NCI-H82 treated with DMSO at 0.1 percent for 48 hours (cell line): Measurements from ENCODE around the gene ABHD11.
"Not testable (repeated sequence)": the region's sequence is repeated elsewhere in the genome, so short reads cannot be mapped to it uniquely, and the experiment has no call there.

Experiments
- DNase-seq: peaks from one replicate; lab custom pipeline; 2025; ENCODE audit not compliant: unreplicated experiment; lab: John Stamatoyannopoulos, UW

The ABHD11 gene

DNA sequence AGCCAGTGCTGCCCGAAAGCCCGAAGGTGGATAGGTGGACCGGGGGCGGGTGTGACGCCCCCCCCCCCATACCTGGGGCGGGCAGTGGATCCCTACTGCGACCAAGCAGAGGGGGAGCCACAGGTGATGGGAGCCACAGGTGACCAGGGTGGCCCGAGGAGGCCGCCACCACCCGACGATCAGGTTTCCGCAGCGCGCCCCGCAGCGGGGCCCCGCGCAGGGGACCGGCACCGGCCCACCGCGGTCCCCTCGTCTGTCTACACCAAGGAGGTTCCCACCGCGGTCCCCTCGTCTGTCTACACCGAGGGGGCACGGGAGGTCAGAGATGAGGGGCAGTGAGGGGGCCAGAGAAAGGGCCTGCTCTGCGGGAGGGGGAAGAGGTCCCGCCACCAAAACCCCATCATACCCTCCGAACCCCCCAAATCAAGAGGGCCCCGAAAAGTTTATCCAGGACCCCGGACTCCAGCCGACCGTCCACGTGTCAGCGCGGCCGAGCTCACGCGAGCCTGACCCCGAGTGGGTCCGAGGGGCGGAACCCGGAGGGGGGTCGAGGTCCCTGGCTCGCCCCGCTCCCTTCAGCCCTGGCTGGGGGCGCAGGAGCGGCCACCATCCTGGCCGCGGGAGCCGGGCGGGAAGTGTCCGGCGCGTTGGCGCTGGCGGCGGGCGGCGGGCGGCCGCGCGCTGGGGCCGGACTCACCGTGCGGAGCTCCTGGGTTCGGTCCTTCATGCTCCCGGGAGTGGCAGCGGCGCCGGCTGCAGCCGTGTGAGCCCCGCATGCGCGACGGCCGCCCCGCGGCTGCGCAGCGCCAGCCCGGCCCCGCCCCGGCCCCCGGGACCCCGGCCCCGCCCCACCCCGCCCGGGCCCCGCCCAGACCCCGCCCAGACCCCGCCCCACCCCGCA is 19.4 kb downstream of the ABHD11 start, which contains the start of gene STX1A:
Gene STX1A, minus strand, starts transcription at position 765 of the 901 bp plus-strand sequence. Its CDS starts 38 bp downstream, at position 727.
- no peak for DNase-seq

DNA sequence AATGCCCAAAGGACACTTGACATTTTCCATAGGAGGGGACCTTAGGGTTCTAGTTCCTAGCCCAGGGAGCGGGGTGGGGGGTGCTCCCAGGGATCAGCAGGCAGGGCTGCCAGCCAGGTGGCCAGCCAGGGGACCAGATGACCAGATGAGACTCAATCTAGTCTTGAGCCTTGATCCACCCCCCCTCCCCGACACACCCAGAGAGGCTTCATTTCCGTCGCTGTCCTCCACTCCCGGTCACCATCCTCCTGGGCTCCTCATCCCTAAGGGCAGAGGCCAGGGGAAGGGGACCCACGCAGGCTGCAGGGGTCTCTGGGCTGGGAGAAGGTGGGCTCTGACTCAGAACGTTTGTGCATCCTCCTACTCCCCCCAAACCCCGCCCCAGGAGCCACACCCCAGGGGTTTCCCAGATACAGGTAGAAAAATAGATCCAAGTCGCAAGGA is 20.1 kb downstream of the ABHD11 start:
- DNase-seq, result no peak

DNA sequence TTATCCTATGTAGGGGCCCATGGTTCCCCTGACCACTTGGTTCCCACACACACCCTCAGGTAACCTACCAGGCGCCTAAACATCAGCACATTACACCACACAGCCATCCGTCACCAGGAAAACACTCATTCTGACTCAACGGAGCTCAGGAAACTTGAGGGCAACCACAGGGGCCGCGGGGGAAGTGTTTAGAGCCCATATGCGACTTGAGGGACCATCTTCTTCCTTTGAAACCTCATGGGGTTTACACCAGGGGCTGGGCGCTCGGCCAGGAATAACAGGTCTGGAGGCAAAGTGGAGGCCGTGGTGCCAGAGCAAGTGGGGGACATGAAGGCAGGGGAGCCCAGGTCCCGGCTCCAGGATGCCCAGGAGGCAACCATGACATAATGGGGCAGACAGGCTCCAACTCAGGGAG is 20.6 kb downstream of the ABHD11 start:
- no peak for DNase-seq

DNA sequence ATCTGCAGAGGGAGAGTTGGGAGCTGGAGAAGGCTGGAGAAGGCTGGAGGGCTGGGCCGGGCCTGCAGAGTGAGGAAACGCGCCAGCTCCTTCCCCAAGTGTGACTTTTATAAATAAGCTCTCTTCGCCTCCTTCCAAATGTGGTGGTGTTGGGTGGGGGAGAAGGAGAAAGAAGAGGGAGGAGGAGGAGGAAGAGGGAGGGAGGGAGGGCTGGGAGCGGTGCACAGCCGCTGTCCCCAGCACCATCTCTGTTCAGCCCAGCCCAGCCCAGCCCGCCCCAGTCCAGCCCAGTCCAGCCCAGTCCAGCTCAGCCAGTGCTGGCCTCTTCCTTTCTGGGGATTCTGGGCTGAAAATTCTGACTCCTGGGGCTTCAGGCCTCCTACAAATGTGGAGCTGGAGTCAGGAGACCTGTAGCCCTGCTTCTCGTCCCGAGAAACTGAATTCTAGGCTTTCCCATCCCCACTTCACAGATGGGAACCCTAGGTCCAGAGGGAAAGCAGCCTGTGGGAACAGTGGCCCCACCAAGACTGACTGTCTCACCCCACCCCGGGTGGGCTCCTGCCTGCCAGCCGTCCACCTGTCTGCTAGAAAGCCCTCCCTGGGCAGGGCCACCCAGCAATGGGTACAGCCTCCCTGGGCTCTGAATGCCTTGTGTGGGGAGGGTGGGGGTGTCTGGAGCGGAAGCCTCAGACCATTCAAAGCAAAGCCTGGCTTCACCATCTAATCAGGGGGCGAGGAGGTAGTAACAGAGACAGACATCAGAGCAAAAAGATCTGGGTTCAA is 21.4 kb downstream of the ABHD11 start:
- DNase-seq, result no peak

DNA sequence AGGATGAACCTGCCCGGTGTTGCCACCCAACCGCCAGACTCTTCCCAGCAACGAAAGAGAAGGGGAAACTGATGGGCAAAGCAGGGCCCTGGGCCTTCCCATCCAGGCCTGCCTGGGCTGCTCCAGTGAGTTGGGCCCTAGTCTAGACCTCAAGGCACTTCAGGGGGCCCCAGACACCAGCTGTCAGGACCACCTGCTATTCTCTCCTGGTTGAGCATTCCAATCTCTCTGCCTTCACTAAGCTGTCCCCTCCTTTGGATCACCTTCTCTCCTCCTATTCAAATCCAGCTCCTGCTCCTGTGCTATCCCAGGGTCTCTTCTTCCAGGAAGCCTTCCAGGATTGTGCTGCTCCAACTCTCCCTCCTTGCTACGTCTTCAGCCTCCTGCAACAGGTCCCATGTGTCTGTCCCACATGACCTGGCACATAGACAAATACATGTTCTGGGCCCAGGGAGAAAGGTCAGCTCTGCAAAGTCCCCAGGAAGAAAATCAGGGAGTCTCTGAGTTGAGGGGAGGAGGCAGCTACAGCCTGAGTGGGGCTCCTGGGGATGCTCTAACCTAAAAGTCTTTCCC is 22.2 kb downstream of the ABHD11 start:
- no peak for DNase-seq

DNA sequence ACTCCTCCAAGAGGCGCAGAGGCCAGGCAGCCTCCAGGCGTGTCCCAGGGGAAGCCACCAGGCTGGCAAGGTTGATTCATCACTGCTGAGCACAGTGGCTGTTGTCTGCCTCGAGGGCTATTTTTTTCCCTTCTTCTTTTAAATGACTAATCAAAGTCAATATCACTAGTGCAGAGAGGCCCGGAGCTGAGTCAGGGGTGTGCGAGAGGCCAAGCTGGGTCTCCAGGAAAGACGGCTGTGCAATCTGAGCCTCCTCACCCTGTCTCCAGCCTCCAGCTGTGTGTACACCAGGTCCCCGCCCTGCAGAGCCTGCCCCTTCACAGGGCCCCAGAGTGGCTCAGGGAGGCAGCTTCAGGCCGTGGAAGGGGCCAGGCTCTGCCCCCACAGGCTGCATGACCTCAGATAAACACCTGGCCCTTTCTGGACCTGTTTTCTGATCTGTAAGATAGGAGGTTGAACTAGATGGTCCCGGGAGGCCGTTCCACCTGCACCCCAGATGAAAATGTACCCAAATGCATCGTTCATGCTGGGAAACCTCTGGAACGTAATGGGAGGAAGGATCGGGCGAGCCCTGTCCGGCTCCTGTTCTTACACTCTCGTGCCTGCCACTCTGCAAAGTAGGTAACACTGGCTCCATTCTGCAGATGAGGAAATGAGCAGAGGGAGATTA is 22.8 kb downstream of the ABHD11 start:
- DNase-seq, result no peak

DNA sequence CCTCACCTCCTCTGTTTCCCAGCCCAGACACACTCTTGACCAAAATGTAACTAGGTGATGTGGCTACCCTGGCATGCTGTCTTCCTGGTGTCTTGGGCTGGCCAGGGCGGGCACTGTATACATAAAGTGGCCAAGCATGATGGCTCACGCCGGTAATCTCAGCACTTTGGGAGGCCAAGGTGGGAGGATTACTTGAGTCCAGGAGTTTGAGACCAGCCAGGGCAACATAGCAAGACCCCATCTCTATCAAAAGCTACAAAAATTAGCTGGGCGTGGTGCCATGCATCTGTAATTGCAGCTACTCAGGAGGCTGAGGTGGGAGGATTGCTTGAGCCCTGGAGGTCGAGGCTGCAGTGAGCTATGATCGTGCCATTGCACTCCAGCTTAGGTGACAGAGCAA is 25.3 kb downstream of the ABHD11 start:
- not testable (repeated sequence) for DNase-seq

DNA sequence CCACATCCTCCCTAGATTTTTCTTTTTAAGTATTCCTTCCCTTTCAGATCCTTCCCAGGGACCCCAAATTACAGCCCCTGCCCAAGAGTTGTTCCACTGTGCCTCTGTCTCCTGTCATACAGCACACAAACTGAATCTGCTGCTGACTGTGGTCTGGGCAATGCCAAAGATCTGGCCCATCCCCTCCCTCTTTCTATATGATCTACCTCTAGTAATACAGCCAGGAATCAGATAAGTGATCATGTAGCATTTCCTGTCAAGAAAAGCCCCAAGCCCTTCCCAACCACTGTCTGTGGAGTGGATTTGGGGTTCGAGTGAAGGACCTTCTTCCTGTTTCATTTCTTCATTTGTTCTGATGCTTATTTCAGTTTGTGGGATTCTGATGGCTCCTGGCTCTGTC is 25.8 kb downstream of the ABHD11 start:
- DNase-seq, result no peak

DNA sequence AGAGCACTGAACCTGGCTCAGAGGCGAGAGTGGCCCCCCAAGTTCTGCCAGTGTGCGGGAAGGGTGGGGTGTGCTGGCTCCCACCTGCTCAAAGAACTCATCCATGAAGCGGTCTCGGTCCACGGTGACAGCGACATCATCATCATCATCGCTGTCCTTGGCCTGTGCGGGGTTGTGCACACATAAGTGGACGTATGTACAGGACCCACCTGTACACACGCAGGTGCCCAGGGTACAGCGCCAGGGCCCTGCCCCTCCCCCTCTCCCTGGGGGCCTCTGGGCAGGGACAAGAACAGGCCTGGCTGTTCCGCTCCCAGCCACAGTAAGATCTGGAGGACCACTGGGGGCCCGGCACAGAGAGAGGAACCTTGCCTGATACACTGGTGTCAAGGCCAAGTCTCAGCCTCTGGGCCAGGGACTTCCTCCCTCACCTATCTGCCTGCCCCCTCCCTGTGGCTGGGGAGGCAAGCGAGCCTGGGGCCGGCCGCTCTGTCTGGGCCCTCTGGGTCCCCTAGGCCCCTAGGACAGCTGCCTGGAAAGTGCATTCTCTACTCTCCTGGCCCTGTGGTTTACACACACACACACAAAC is 29.5 kb downstream of the ABHD11 start:
- DNase-seq, result no peak

DNA sequence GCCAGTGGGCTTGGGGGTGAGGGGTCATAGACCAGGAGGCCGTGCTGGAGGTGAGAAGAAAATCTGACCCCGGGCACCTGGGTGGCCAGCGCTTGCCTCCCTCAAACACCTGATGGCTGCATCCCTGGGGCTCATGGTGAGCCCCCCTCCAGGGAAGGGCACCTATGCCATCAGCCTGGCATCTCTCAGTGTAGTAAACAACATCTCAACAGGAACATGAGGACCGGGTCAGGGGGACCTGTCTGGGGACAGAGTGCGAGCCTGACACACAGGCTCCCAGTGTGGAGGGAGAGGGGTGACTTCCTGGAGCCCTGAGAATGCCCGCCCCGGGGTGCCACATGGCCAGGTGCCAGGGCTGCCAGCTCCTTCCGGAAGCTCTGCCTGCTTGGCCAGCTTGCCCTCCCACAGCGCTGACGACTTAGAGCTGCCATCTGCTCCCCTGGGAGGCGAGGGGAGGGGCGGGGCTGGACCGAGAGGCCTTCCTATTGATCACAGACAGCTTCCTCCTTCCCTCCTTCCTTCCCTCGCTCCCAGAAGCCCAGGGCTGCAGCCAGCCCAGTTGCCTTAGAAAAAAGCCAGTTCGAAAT is 31.5 kb downstream of the ABHD11 start:
- DNase-seq, result peak; percentile 55

DNA sequence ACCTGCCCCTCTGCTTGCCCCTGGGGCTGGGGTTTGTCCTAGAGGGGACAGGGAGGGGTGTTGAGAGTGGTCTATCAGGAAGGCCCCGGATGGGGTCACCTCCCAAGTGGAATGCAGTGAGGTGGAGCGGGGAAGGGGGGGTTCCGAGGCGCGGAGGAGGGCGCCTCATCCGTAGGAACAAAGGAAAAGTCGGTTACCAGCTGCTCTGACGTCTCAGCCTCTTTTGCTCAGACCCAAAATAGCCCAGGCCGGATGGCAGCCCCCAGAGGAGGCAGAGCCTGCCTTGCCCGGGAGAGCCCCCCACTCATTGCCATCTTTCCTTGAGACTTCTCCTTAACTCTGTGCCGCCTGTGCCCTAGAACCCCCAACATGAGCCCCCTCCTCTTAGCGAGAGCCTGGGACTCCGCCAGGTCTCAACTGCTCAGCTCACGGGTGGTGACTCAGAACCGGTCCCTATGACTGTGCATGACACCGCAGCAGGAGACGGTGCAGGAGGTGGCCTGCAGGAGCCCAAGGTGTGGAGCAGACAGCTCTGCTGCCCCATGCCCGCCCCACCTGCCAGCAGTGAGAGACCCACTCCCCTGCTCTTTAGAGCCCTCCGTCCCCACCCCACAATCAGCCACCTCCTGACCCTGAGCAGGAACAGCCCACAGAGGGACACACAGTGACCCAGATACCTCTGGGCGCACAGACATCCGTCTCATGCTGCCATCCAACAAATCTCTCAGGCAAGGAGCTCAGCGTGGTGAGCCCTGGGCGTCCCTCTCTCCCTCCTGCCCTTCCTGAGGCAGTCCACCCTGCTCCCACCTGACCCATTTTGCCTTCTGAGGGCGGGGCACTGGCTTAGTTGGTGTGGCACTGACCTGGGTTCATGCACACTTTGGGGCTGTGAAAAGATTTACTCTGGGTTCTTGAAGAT is 32.2 kb downstream of the ABHD11 start:
- no peak for DNase-seq

DNA sequence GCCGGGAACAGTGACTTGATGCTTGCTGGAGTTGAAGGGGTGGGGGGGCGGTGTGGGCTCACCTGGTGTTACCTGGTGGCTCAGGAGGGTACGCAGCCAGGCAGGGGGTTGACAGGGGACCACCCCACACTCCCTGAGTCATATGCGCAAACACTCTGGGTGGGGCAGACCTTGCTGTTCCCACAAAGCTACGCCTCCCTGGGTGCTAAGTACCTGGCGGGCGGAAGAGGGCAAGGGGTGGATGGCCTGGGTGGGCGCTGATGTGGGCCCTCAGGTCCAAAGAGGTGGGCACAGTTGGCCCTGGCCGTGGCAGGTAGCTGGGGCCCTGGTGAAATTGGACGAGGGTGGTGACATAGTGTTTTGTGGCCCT is 33.1 kb downstream of the ABHD11 start:
- DNase-seq, result no peak

DNA sequence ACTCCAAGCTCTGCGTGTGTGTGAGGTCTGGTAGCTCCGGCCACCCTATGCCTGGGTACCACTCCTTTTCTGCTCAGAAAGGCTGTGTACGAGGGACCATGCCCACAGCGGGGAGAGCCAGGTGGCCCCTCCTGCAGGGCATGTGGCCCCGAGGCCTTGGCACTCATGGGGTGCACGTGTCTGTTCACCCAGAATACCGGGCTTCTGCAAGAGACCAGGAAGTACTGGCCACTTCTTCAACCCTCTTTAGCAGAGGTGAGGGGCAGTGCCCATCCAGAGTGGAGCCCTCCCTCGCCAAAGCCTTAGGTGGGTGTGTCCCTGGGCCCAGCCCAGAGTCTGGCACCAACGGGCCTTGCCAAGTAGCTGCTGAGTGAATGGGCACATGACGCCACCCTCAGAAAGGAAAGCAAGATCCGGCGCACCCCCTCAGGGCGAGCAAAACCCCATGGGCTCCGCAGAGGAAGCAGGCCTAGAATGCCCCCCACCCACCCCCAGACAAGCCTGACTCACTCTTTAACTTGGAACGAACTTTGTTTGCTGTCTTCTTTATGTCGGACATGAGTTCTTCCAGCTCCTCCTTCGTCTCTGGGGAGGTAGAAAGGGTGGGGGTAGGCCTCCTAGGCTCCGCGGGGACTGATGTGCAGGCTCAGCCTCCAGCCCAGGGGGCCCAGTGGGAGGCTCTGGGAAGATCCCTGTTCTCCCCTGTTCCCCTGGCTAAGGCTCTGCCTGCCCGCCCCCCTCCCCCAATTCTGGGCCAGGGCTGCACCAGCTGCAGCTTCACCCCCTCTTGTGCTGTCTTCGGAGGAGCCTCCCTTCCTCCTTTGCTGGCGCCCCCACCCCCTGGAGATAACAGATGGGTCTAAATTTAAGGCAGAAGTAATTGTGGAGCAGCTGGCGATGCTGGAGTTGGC is 33.7 kb downstream of the ABHD11 start:
- peak; percentile 48 for DNase-seq

DNA sequence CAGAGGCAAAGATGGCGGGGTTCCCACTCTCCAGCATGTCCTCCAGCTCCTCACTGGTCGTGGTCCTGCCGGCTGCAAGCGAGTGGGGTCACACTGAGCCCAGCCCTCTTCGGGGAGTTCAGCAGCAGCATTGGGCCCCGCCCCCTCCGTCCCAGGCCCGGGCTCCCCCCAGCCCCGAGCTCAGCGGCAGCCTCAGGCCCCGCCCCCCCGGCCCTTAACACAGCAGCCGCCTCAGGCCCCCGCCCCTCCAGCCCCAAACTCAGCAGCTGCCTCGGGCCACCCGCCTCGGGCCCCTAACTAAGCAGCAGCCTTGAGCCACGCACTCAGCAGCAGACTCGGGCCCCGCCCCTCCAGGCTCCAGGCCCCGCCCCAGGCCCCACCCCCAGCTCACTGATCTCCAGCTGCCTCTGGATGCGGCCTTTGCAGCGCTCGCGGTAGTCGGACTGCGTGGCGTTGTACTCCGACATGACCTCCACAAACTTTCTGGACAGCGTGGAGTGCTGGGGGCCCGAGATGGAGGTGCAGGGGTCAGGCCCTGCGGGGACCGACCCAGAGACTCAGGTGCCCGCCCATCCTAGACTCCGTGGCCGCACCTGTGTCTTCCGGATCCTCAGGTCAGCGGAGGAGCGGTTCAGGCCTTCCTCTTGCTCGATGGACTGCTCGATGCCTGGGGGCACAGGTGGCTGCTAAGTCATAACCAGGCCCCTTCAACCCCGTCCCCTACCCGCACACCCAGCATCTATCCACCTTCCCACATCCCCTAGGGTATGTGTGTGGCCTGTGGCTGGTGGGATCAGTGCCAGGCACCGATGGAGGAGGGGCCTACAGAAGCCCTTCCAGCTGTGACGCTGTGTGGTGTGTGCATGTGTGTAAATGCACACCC is 34.6 kb downstream of the ABHD11 start:
- DNase-seq, result peak; percentile 74

DNA sequence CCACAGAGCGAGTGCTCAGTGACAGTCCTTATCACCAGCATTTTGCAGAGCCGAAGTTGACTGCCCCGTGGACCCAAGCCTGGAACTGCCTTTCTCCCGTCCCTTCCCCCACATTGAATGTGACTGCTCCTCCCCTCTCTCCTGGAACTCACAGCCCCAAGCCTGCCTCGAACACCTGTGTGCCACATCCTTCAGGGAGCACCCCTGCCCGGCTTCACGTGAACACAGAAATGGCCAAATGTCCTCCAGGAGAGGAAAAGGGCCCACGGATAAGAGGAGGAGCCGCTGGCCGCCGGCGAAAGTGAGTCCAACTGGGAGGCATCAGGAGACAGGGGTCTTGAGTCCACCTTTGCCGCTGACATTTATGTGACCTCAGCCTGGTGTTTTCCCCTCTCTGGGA is 35.4 kb downstream of the ABHD11 start:
- DNase-seq, result no peak

DNA sequence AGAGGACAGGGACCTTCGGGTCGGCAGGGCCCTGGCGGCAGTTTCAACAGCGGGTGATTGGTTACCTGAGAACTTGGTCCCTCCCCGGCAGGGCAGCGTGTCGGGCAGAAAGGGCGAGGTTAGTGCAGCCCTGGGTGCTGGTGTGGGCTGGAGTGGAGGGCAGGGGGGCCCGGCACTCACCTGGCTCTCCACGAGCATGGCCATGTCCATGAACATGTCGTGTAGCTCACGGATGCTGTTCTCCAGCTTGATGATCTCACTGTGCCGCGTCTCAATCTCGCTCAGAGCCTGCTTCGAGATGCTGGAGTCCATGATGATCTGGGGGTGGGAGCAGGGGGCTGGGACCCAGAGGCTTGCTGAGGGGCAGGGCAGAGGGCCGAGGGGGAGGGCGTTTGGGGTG is 35.9 kb downstream of the ABHD11 start:
- DNase-seq, result no peak

DNA sequence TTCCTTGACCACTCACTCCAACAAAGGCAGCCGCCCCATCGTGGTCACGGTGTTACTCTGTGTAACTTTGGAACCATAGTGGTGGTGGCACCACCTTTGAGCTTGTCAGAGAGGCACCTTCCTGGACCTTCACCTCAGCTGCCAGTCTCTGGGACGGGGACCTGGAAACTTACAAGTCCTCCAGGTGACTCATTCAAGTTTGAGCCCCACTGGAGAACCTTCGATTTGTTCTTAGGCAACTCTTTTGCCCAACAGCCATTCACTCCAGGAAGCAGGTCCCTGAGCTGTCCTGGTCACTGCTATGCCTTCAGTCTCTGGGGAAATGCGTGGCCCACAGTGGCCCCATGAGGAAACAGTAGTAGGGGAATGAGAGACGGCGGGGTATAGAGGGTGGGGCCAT is 36.4 kb downstream of the ABHD11 start:
- no peak for DNase-seq
